Glomerular endothelial cell (primary cell): Measurements from ENCODE around the gene BRAF. TPM values are rescaled to one million over a fixed set of nuclear protein-coding genes. Genes with fewer than 3 reads are reported as not detected.
"Not testable (repeated sequence)": the region's sequence is repeated elsewhere in the genome, so short reads cannot be mapped to it uniquely, and the experiment has no call there.

Experiments used
- DNase-seq: peaks from one replicate; pipeline ENCODE4 v3.0.0-alpha.2; 2011; ENCODE audit warnings: low read depth, low spot score; ENCODE audit errors: extremely low read depth
- total RNA-seq: library from RNA; depleted of rRNA; stranded (reverse); fragments of >200 nt; gene quantifications from 2 replicates; pipeline ENCODE4 v1.2.3, GENCODE V29; 2015

The BRAF gene
- total RNA-seq, 1 donor from 2014 or later, result 25.4 TPM

DNA sequence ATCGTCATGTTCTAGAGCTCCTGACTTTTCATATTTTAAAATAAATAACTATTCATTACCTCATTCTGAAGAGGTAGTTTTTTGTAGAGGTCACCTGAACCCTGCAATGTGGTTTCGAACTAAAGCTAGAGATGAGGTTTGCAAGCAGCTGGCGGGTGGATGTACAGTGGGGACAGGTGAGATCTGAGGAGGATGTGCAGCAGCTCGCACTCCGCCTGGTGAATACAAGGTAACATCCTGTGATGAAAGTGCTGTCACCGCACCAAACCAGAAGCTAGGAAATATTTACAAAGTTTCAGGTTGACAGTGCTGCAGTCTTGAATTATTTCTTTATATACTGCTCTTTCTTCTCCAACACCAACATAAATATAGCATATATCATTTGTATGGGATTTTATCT is 201.7 kb downstream of the BRAF start:
- DNase-seq, result no peak

DNA sequence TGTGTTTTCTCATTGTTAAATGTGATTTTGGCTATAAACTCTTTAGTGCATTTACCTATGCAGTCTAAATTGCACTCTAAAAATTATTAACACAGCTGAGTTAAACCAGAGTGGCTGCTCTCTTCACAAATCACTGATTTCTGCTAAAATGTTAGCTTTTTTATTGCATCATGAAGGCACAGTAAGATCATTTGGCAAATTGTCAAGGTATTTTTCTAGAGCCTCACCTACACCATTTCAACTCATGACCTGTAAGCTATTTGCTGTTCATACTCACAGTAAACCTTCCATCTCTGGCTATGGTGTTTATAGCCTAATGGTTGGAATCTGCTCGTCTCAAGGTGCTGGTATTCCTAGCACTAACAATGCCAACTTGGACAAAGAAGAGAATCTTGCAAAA is 202.5 kb downstream of the BRAF start:
- no peak for DNase-seq

GRCh38 chr7:140719721-140720120 is 205.0 kb downstream of the BRAF start:
- DNase-seq, result no peak

GRCh38 chr7:140714331-140715040 is 210.2 kb downstream of the BRAF start:
- no peak for DNase-seq

- DNase-seq, result not testable (repeated sequence)
These were observed 212.3 kb downstream of the BRAF start for GRCh38 chr7:140712392-140712791.

GRCh38 chr7:140708764-140709163 is 216.0 kb downstream of the BRAF start:
- not testable (repeated sequence) for DNase-seq

DNA sequence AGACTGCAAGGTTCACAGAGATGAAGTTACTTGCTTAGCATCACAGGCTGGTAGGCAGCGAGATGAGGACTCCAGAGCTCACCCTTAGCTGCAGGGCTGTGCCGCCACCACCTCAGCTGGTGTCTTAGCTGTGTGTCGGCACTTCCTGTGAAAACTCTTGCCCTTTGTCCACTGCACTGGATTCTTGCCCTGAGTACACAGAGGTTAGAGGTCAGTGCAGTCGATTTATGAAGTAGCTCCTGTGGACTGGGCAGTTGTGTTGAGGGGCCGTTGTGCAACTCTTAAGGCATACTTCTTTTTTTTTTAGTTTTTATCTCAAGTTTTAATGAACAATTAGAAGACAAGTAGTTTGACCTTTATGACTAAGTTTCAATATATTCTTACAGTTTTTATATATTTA is 217.6 kb downstream of the BRAF start:
- DNase-seq, result no peak

GRCh38 chr7:140704205-140704604 is 220.5 kb downstream of the BRAF start:
- no peak for DNase-seq

- no peak for DNase-seq
These were observed 222.0 kb downstream of the BRAF start for GRCh38 chr7:140702774-140703173.

DNA sequence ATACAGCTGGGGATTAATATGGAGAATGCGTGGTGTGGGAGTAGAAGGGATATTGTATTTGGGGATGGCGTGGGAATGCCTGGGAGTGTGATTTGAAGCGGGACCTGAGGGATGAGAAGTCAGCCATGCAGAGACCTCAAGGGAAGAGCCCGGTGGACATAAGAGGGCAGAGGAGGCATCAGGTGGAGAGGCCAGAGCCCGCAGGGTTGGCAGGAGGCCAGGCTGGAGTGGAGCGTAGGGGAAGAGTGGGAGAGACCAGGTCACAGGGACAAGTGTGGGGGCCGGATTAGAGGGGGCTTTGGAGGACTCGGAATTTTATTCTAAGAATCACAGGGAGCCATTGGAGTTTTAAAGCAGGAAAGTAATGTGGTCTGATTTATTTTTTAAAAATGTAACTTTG is 226.3 kb downstream of the BRAF start:
- DNase-seq, result no peak

- no peak for DNase-seq
These were observed 227.1 kb downstream of the BRAF start for GRCh38 chr7:140697447-140698143.

GRCh38 chr7:140696680-140697446 is 227.9 kb downstream of the BRAF start, which contains the start of gene NDUFB2:
TSS of gene NDUFB2 (plus strand) at chr7:140696708. CDS start at chr7:140696745, 37 bp downstream.
- DNase-seq, result no peak

DNA sequence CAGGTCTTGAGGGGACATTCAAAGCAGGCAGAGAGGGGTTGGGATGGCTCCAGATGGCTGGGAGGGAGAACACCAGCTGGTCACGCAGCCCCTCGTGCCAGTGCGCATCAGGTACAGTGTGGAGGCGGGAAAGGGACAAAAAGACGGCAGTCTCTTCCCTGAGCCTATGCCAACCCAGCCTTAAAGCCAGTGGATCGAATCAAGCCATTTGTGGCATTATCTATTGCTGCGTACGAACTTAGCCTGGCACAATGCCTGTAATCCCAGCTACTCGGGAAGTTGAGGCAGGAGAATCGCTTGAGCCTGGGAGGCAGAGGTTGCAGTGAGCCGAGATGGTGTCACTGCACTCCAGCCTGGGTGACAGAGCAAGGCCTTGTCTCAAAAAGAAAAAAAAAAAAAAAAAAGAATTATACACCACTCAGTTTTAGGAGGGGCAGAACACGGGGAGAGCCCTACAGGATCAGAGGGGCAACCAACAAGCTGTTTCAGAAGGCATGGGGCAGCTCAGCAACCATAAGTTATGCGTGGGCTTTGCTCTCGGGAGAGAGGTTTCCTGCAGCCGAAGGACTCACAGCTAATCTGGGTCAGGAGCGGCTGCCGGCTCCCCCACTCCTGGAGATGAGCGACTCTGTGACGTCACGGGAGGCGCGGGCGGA is 228.6 kb downstream of the BRAF start:
- no peak for DNase-seq

- DNase-seq, result no peak
These were observed 229.3 kb downstream of the BRAF start for GRCh38 chr7:140695381-140695780.

GRCh38 chr7:140694592-140694991 is 230.1 kb downstream of the BRAF start:
- no peak for DNase-seq

GRCh38 chr7:140693849-140694248 is 230.9 kb downstream of the BRAF start:
- DNase-seq, result not testable (repeated sequence)

DNA sequence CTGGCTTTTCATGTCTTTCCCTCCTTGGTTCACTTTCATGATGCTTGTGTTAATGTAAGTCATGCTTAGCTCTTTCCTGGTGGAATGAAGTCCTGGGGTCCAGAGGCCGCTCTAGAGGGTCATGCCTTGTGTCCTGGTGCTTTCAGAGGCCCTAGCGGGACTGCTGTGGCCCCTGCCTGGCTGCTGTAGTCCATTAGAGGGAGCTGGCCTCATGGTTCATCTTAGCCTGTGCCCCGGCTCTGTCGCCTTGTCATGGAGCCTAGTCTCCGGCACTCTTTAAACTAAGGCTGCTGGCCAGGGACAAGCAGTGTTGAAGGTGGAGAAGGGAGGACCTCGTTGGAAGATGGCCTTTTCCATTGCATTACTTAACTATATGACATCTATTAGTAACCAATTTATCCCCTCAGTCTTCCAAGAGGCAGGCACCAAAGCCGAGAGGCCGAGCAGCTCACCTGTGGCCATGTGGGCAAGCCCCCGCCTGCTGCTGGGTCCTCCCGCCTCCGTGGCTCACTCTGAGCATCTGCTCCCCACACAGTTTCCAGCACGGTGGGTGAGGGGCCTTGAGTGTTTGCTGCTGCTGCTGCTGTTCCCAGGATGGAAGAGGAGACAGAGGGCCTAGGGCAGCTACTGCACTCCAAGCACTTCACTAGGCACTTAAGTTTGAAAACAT is 233.2 kb downstream of the BRAF start:
- no peak for DNase-seq

DNA sequence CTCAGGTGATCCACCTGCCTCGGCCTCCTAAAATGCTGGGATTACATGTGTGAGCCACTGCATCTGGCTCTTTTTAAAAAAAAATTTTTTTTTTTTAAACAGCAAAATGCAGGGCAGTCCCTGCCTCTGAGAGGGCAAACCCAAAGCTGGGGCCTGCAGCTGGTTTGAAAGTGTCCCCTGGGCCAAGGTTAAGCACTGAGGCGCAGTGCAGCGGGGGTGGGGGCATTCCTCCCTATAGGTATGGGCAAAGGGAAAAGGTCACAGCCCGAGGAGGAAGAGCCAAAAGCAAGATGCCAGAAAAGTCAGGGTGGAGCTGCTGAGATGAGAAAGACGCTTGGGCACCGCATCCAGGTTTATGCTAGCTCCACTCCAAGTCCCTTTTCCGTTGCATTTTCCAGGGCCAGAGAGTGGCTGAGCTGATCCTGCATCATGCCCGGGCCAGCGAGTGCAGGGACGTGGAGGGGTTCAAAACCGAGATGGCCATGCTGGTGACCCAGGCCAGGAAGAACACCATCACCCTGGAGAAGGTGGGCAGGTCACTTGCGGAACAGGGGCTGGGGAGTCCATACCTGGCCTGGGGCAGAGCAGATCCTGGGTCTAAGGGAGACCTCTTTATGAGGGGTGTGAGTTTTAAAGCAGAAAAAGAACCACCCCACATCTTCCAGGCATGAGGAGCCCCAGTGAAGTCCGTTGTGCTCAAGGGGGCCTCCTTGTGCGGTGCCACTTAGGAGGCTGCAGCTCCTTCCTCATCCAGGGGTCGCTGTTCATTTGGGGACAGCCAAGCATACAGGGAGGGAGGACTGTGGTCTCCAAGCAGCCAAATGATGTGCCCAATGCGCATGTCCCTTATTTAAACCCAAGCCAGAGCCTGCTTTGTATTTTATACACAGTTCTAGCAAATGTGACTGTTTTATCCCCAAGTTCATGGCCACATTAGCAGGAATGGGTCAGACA is 235.3 kb downstream of the BRAF start:
- DNase-seq, result no peak

GRCh38 chr7:140688341-140688740 is 236.4 kb downstream of the BRAF start:
- no peak for DNase-seq
